HG02885 (cell line): Measurements from ENCODE around the gene WWOX.
"Not testable (repeated sequence)": the region's sequence is repeated elsewhere in the genome, so short reads cannot be mapped to it uniquely, and the experiment has no call there.

Source experiments
- ATAC-seq: cut with Tn5 transposase; IDR thresholded peaks from one replicate; pipeline ENCODE4 v1.9.1; 2021; ENCODE audit warnings: mild to moderate bottlenecking; ENCODE audit not compliant: unreplicated experiment, poor library complexity

WWOX gene

DNA sequence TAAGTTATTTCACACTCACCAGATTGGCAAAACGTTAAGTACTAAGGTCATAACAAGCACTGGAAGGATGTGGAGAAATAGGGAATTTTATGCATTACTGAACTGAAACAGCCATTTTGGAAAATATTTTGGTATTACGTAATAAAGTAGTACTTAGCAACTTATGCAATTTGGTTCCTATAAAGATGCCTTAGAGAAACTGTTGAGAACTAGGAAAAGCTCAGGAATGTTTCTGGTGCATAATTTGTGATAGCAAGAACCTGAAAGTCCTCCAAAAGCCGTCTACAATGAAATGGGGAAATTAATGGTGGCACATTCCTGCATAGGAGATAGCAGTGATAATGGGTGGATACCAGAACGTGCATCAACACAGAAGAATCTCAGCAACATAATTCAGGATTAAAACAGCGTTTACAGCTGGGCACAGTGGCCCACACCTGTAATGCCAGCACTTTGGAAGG lies 472.5 kb downstream of the WWOX start:
- ATAC-seq: no peak

DNA sequence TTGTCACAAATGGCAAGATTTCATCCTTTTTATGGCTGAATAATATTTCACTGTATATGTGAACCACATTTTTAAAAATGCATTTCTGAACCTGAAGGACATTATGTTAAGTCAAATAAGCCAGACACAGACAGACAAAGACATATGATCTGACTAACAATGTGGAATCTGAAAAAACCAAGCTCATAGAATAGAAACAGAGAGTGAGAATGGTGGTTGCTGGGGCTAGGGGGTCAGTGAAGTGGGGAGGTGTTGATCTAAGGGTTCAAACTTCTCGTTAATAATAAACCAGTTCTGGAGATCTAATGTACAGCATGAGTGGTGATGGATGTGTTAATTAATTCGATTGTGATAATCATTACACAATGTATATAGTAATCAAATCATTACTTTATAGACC lies 475.1 kb downstream of the WWOX start:
- ATAC-seq: no peak

DNA sequence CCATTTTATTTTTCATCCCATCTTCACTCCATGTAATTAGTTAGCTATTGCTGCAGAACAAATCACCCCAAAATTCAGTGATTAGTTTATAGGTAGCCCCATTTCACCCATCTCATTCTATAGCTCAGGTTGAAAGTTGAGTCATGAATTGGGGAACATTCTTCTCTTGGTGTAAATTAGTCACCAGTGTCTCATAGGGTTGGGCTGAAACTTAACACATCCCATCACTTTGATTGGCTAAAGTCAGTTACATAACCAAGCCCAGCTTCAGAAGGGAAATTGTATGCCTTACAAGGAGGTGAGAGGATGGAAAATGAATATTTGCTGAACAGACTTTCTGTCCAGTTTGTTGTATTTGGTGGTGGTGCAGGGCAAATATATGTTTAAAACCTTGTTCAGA lies 477.5 kb downstream of the WWOX start:
- ATAC-seq: no peak

DNA sequence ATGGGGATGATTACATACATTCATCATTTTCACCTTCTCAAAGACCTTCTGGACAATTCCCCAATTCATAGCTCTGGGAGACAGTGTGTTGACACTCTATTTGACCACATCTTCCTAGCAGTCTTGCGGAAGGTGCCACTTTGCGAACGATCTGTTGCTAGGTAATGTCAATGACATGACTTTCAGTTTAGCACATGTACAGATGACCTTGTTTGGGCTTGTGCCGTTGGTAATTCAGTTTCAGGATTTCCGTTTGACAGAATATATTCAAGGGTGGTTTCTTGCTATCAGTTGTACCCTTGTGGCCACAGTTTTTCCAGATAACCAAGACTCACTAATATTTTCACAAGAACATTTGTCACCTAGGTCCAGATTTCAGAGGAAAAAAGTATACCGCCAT lies 478.2 kb downstream of the WWOX start:
- ATAC-seq: no peak

DNA sequence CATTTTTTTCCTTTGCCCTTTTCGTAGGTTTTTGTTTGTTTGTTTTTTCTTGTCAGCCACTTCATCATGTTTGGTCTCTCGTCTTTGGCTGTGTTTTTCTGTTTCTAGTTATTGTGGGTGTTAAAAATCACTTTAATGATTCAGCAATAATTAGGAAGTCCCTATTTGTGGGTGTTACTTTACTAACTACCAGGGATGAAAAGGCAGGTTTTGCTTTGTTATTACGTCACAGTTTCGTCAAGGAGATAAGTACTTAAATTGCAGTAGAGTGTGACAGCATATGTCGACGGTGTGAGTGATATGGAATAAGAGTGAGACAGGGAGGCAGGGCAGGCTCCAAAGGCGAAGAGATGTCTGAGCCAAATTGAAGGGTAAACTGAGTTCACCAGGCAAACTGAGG lies 479.6 kb downstream of the WWOX start:
- ATAC-seq: no peak

DNA sequence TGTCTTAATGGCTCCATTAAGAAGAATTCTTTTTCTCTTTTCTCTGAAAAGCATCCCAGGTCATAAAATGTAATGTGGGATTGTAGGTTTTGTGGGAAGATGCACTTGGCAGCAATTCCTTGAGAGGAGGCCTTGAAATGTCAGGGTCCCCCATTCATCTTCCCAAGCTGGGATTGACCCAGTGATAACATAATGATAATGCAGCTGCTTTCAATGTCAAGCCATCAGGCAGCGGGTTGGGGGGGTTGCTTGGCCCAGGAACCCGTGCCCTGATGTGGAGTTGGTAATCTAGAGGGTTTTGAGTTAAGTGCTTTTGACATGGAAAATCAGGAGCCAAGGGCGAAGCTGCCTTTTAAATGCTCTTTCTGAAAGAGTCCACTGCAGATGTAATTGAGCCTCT lies 484.0 kb downstream of the WWOX start:
- no peak for ATAC-seq

DNA sequence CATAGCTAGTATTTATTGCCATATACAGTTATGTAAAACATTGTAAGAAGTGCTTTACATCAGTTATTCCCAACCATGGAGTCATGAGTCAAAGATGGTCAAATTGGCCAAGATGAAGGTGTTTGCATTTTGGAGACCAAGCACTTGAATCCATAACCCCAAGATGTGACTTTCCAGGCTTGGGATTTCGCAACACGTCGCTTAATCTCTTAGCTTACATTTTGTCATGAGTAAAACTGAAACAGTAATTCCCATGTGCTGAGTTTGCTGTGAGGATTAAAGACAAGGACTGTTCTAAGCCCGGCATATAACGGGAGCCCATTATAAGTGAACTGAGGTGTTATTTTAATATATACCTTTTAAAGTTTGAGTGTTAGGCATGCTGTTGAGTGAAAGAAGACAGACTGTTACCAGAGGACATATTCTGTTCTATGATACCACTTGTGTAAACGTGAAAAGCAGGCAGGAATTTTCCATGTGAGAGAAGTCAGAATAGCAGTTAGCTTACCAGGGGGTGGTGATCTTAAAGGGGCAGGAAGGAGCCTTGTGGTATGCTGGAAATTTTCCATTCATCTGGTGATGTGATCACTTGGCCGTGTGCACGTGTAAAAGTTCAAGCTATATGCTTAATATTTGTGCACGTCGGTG lies 484.9 kb downstream of the WWOX start:
- ATAC-seq: no peak

DNA sequence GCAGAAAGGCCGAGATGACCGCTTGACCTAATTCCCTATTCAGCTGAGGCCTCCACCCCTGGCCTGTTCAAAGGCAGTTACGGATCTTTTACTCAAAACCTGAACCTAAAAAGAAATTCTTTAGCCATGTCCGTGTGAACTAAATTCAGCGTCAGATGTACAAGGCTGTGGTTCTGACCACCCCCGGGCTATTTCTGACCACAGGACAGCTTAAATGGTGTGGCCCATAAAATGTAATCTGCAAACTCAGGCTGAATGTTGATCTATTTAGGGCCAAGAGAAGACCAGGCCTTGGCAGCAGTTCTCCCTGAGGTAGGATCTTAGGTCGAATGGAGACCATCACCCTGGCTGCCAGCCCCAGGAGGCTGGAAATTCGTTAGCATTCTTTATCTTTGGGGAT lies 485.5 kb downstream of the WWOX start:
- ATAC-seq: no peak

DNA sequence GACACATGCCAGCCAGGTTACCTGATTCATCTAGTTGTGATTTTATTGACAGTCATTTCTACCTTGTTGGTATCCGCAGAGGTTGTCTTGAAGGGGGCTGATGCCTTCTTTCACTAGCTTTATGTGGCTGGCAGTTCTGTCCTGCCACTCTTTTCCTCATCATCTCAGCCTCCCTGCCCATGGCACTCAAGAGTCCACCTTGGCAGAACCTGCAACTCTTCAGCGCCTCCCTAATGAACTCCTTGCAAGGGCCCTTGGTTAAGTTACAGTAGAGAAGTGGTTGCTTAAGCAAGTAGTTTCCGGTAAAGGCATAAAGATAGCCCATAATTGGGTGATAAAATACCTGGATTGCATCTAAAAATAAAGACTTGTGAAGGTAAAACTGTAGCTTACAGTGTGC lies 489.9 kb downstream of the WWOX start:
- no peak for ATAC-seq

DNA sequence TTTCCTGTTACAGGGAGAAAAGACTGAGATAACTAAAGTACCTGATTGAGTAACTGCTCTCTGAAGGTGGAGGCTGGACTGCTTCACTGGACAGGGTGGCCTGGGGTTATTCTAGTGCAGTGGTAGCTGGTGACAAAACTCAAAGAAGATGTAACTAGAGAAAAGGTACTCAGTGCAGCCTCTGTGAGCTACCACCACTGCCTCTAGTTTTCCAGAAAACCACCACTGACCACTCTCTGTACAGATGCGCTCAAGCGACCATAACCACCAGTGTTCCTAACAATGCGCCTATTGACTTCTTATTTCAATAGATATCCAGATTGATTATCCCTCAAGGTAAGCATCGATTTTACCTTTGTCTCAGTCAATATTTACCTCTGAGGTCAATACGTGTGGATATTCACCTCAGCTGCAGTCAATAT lies 492.2 kb downstream of the WWOX start:
- ATAC-seq: no peak

DNA sequence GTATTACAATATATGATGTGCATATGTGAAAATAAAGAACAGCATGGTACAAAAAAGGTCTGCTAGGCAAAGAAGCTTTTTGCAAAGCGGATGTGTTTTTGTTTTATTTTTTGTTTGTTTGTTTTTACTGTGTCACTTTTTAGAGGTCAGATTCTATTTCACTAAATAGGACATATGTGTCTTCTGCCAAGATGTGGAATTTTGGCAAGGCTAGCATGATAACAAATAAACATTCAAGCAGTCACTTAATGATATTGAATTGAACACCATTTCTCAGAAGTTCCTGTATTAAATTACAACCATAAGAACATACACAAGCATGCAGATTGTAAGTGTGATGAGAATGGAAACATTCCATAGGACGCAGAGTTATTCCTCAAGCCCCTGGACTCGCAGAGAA lies 492.7 kb downstream of the WWOX start:
- no peak for ATAC-seq

DNA sequence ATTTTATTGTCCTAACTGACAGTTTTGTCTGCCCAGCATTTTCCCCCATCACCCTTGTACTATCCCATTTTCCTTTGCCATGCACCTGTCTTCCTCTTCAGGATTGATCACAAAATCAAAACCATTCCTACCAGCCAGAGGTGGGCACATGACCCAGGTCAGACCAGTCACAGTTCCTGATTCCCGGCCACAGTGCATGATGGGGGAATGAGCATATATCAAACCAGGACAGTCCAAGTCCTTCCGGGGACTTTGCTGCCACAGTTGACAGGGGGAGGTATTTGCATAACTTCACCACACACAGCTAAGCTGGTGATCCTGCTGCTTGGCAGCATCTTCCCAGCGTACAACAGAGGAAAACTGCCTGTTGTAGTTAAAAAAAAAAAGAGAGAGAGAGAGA lies 493.9 kb downstream of the WWOX start:
- ATAC-seq: no peak

DNA sequence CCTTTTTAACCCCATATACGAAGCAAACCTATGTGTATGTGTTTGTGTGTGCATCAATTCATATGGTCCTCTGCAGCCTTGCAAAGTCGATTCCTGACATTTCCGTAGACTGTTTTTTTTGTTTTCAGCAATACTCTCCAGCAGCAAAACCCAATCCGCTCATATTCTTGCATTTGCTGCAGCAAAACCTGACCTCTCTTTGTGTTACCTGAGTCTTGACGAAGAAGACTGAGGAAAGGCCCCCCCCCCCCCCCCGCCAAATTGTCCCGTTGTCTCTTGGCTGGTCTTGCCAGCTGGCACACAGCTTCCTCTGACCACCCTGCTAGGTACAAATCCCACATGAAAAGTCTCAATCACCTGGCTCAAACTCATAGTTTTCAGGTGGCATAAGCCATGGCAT lies 494.7 kb downstream of the WWOX start:
- no peak for ATAC-seq

DNA sequence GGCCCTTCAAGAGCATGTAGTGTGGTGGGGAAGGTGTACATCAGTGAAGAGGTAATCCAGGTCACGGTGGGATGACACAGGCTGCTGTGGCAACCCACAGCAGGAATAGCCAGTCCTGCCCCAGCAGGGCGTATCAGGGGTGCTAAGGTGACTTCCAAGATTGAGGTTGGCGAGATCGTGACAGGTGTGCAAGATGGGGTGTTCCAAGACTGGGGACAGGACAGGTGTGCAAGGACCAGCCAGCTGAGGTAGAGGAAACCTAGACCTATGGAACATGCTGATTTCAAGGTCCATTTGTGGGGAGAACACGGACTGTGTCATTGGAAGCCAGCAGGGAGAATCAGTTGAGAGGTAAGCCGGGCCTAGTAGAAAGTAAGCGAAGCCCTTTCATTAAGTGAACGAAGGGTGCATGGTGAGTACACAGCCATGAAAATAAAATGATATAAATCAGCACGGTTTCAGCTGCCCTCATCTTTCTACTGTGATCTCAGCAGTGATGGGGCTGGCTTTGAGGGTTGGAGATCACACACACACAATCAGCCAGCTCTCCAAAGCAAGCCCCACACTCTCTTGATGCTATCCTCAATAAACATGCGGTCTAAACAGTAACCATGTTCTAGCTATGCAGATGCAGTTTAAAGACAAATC lies 497.0 kb downstream of the WWOX start:
- ATAC-seq: no peak

DNA sequence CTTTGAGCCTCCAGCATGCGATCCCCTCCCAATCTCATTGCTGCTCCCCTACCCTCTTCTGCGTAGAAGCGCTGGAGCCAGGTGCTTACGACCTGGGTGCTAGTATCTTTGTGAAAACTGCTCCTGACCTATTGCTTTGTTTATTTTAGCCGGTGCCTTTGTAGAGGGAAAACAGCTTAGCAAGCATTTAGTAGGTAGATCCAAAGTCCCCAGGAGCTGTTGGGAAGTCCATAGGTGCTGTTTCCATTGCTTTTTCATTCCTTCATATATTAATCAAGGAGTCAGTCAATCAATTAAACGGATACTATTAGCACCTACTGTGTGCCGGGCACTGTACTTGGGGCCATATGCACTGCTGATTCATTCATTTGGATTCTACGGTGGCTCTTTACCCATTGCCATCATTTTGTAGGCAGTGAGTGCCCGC lies 497.6 kb downstream of the WWOX start:
- ATAC-seq: no peak

DNA sequence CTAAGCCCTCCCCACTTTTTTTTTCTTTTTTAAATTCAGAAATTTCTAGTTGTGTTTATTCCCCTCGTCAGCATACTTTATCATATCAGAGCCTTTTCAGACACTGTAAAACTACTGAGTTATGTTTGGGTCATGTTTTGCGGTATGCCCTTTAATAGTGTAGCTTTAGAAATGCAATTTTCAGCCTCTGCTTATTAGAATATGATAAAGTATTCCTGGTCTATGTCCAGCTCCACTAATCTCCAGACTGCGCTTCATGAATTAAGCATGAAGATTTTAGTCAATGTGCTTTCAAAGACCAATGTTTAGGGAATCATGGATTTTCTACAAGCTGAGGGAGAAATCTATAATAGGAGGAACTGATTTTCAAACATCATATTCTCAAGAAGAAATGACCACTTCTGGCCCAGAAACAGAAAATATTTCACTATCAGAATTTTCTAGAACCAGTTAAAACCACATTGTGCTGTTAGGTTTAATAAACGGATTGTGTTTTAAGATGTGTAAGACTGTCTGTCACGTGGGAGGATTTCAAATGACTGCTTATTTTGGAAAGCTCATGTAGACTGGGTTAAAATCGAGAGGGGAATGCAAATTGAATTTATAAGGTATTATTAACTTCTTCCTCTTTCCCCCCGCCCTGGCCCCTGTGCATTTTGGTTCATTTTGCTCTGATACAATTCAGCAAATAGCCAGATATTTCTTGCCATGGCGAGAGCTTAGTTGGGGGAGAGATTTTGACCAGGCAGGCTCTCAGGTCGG lies 498.5 kb downstream of the WWOX start:
- no peak for ATAC-seq

DNA sequence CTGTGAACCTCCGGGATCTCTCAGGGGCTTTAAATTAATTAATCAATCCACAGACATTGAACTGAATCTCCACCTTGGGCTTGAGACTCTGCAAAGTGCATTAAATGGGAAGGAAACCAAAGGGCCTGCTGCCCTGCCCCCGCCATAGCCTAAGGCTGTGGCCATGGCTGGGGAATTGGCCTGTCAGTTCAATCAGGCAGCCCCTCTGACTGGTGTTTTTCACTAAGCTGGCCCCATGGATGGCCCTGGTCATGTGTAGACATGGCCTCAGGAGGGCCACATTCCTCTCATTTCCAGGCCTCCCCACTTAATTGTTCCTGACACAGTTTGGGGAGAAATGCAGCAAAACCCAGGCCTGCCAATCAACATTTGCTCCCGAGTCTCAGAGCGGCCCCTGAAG lies 499.8 kb downstream of the WWOX start:
- no peak for ATAC-seq

DNA sequence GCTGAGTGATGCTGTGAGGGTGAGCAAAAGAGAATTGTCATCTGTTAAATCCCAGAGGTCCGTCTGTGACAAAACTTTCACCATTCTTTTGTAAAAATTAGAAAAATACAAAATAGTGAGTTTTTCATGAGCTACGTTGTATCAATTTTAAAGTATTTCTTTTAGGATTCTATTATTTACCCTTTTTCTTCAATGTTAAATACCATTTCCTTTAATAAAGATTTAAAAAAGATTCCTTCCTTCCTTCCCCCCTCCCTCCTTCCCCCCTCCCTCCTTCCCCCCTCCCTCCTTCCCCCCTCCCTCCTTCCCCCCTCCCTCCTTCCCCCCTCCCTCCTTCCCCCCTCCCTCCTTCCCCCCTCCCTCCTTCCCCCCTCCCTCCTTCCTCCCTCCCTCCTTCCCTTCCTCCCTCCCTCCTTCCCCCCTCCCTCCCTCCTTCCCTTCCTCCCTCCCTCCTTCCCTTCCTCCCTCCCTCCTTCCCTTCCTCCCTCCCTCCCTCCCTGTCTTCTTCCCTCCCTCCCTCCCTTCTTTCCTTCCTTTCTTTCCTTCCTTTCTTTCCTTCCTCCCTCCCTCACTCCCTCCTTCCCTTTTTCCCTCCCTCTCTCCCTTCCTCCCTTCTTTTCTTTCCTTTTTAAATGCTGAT lies 505.1 kb downstream of the WWOX start:
- not testable (repeated sequence) for ATAC-seq

DNA sequence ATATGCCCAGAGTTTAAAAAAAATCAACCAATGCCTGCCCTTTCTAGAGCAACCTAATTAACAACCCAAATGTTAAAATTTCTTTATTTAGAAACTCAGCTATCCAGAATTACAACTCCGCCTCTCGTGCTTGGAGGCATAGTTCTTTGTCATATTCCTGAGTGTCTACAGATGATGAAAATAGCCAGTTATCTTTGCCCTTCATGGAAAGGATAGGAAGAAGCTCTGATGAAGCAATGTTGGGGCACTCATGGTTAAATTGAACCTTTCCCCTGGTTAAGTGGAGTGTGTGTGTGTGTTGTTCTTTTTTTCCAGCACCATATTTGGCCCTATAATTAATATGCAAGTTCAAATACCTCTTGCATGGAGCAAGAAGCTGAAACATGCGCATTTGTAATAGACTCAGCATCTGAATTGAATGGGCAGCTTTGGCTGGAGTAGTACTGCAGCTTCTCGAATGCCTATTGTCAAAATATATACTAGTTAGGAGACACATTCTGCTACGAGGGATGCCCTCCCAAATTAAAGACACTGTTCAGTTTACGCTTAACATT lies 506.2 kb downstream of the WWOX start:
- ATAC-seq: no peak

DNA sequence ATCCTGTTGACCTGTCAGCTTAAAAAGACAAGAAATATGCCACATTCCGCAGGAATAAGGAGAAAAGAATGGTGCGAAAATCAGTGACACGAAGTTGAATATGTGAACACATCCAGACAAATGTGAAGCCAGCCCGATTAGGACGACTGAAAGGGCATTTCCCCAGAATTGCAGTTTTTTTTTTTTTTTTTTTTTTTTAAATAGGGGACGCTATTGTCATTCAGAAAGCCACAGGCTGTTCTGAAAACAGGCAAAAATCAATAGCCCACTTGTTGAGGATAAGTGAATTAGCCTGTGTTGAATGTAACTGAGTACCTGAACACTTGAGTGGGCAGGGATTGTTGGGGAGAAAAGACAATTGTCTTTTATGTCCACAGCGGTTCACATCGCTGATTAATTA lies 507.1 kb downstream of the WWOX start:
- ATAC-seq: no peak

DNA sequence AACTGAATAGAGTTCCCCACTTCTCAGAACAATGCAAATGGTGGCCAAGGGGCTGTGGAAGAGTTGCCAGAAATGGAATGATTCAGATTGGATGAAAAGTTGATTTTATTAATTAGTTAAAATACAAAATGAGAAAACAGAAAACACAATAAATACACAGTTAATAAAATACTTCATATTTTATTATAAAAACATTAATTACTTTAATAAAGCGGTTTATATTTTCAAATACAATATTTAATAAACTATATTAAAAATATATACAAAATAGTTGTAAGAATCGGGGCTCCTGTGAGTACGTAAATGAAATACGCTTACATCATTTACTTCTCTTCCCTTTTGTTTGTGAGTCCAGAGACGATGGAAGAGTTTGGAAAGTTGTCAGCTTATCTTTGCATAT lies 507.6 kb downstream of the WWOX start:
- no peak for ATAC-seq
